Liver (tissue), 9 donors: ENCODE measurements around the gene ZNF148. TPM values are rescaled to one million over a fixed set of nuclear protein-coding genes. Genes with fewer than 3 reads are reported as not detected.

Source experiments
- DNase-seq: peaks from one replicate; pipeline ENCODE4 v3.0.0-alpha.2; 2017; ENCODE audit warnings: low spot score
- H3K27ac ChIP-seq, 2 donors: one replicate each; pipeline ENCODE4 v1.7.0; 2013; ENCODE audit warnings: inconsistent platforms in 2 of 2, low read length in 2 of 2, control low read depth in 1 of 2, low read depth in 1 of 2, mild to moderate bottlenecking in 1 of 2
- H3K27me3 ChIP-seq, 4 donors: one replicate each; pipeline versions ENCODE4 v1.6.1 to v1.7.0; 2013; ENCODE audit warnings: low read length in 3 of 4, inconsistent platforms in 1 of 4, mild to moderate bottlenecking in 1 of 4, moderate library complexity in 1 of 4; ENCODE audit not compliant: control insufficient read depth in 4 of 4, insufficient read depth in 4 of 4
- H3K36me3 ChIP-seq, 4 donors: one replicate each; pipeline versions ENCODE4 v1.6.1 to v1.7.0; 2013; ENCODE audit warnings: low read length in 3 of 4, mild to moderate bottlenecking in 3 of 4, low read depth in 1 of 4, moderate library complexity in 1 of 4; ENCODE audit not compliant: control insufficient read depth in 4 of 4, insufficient read depth in 3 of 4
- H3K4me1 ChIP-seq, 4 donors: one replicate each; pipeline versions ENCODE4 v1.6.1 to v1.7.0; 2013; ENCODE audit warnings: low read length in 3 of 4, mild to moderate bottlenecking in 3 of 4, moderate library complexity in 1 of 4; ENCODE audit not compliant: control insufficient read depth in 4 of 4, insufficient read depth in 4 of 4
- H3K4me3 ChIP-seq, 3 donors: one replicate each; pipeline versions ENCODE4 v1.6.1 to v1.7.0; 2013; ENCODE audit warnings: low read length in 3 of 3, control low read depth in 1 of 3, low read depth in 1 of 3, mild to moderate bottlenecking in 1 of 3
- H3K9ac ChIP-seq, 2 donors: one replicate each; pipeline ENCODE4 v1.7.0; 2013; ENCODE audit warnings: low read length in 2 of 2, mild to moderate bottlenecking in 2 of 2, moderate library complexity in 2 of 2, control low read depth in 1 of 2, low read depth in 1 of 2
- H3K9me3 ChIP-seq, 4 donors: one replicate each; pipeline versions ENCODE4 v1.6.1 to v1.7.0; 2013; ENCODE audit warnings: low read length in 3 of 4; ENCODE audit not compliant: control insufficient read depth in 4 of 4
- ATF3 ChIP-seq: IDR thresholded peaks from 2 replicates; pipeline ENCODE4 v1.6.1; 2016; ENCODE audit warnings: antibody characterized with exemption
- CTCF ChIP-seq: fragments of 150-350 bp; IDR thresholded peaks from 2 replicates; pipeline ENCODE4 v1.5.1; 2017; ENCODE audit warnings: improper control_type of control experiment, low read depth, low read length; ENCODE audit not compliant: missing input control
- EGR1 ChIP-seq, 2 donors: IDR thresholded peaks; 2 replicates each; pipeline ENCODE4 v1.6.1; 2016 to 2018; ENCODE audit warnings: antibody characterized with exemption in 2 of 2, low read depth in 2 of 2
- FOXA1 ChIP-seq: IDR thresholded peaks from 2 replicates; pipeline ENCODE4 v1.6.1; 2016; ENCODE audit warnings: antibody characterized with exemption
- GABPA ChIP-seq, 2 donors: IDR thresholded peaks in 1 of 2; conservative IDR thresholded peaks in 1 of 2; 2 replicates each; pipeline ENCODE4 v1.6.1; 2016; ENCODE audit warnings: antibody characterized with exemption in 2 of 2, mild to moderate bottlenecking in 1 of 2, moderate library complexity in 1 of 2
- HNF4A ChIP-seq, 2 donors: conservative IDR thresholded peaks; 2 replicates each; pipeline ENCODE4 v1.6.1; 2016; ENCODE audit warnings: antibody characterized with exemption in 2 of 2, mild to moderate bottlenecking in 2 of 2
- HNF4G ChIP-seq: IDR thresholded peaks from 2 replicates; pipeline ENCODE4 v1.6.1; 2016; ENCODE audit warnings: antibody characterized with exemption
- JUND ChIP-seq, 2 donors: IDR thresholded peaks; 2 replicates each; pipeline ENCODE4 v1.6.1; 2016; ENCODE audit warnings: antibody characterized with exemption in 2 of 2
- REST ChIP-seq: IDR thresholded peaks from 2 replicates; pipeline ENCODE4 v1.6.1; 2016; ENCODE audit warnings: antibody characterized with exemption, mild to moderate bottlenecking
- RXRA ChIP-seq, 2 donors: IDR thresholded peaks; 2 replicates each; pipeline ENCODE4 v1.6.1; 2017 to 2018; ENCODE audit warnings: antibody characterized with exemption in 2 of 2, mild to moderate bottlenecking in 1 of 2
- SP1 ChIP-seq: IDR thresholded peaks from 2 replicates; pipeline ENCODE4 v1.6.1; 2018; ENCODE audit warnings: antibody characterized with exemption, mild to moderate bottlenecking
- TAF1 ChIP-seq: conservative IDR thresholded peaks from 2 replicates; pipeline ENCODE4 v1.6.1; 2016; ENCODE audit warnings: antibody characterized with exemption, mild to moderate bottlenecking
- YY1 ChIP-seq: IDR thresholded peaks from 2 replicates; pipeline ENCODE4 v1.6.1; 2016; ENCODE audit warnings: antibody characterized with exemption, mild to moderate bottlenecking
- WGBS: extraction: QIAGEN DNeasy Blood & Tissue Kit; methylation state at CpG from one replicate; pipeline ENCODE4 v1.1.7; 2013; 5-methylcytosine and 5-hydroxymethylcytosine counted together
- polyA plus RNA-seq, 2 donors: library from polyadenylated mRNA; stranded (reverse) in 1 of 2; unstranded in 1 of 2; fragments of 200-250 nt in 1 of 2; fragments of >200 nt in 1 of 2; fragmentation: Nextera tagmentation in 1 of 2; extraction: Ambion mirVana in 1 of 2; gene quantifications; one replicate each; pipeline versions ENCODE4 v1.2.1 to v1.2.3, GENCODE V29; 2013 to 2015
- total RNA-seq, 2 donors: library from RNA; depleted of rRNA; stranded (reverse); fragments of >200 nt; gene quantifications; one replicate each; pipeline ENCODE4 v1.2.3, GENCODE V29; 2014
- donor health status: healthy.
- donor health status: healthy.
- donor health status: healthy.
- donor health status: healthy.
- donor health status: healthy.

Gene ZNF148
- total and polyA plus RNA-seq, 4 donors = 4.0 to 20.3 (median 17.1) TPM

- TF ChIP-seq CTCF = no peak
These were observed 189.3 kb downstream of the ZNF148 start (continued) for GRCh38 chr3:125185805-125186204.

GRCh38 chr3:125179884-125180240 is 195.3 kb downstream of the ZNF148 start:
- Histone ChIP-seq H3K9me3 (no peaks in the 10 kb centered on the region), H3K9ac (no peak overlapping the region), H3K4me1 (no peaks in the 10 kb centered on the region), H3K27ac (no peak overlapping the region), H3K36me3 (peaks cover 0 to 4% (median 0%) of the 10 kb centered on the region in 4 donors), H3K27me3 (no peaks in the 10 kb centered on the region), H3K4me3 (no peak overlapping the region)
- 93% methylated on average over 1 of the region's 1 CpG for WGBS
- no peak for DNase-seq
- TF ChIP-seq JUND (IDR thresholded peaks at IDR 0.05) (no peak), RXRA (IDR thresholded peaks at IDR 0.05) (no peak), SP1 (no peak), FOXA1 (no peak), GABPA (IDR thresholded peaks at IDR 0.05 in 1 of 2, conservative IDR thresholded peaks at IDR 0.05 in 1 of 2) (no peak), ATF3 (no peak), REST (no peak), HNF4G (no peak)

GRCh38 chr3:125179143-125179883 is 195.8 kb downstream of the ZNF148 start:
- Histone ChIP-seq H3K27me3 (no peaks in the 10 kb centered on the region), H3K27ac (no peak overlapping the region), H3K4me3 (no peak overlapping the region), H3K9ac (no peak overlapping the region), H3K4me1 (no peaks in the 10 kb centered on the region), H3K9me3 (no peaks in the 10 kb centered on the region), H3K36me3 (peaks cover 0 to 4% (median 0%) of the 10 kb centered on the region in 4 donors)
- no peak for DNase-seq
- 87% methylated on average over 3 of the region's 3 CpGs for WGBS
- TF ChIP-seq TAF1 = no peak
- TF ChIP-seq HNF4A (conservative IDR thresholded peaks at IDR 0.05) = no peak
- no peak for TF ChIP-seq EGR1 (IDR thresholded peaks at IDR 0.05; ENCODE audit: low read depth in 2 of 2)
- TF ChIP-seq YY1 = no peak
